Measurements from ENCODE around the gene NCAM2. TPM values are rescaled to one million over a fixed set of nuclear protein-coding genes. Genes with fewer than 3 reads are reported as not detected.
"Not testable (repeated sequence)": the region's sequence is repeated elsewhere in the genome, so short reads cannot be mapped to it uniquely, and the experiment has no call there.

NCAM2 gene
- total RNA-seq, 2 experiments from 2014 or later = not detected

- H3K36me3 Mint-ChIP-seq (ENCODE audit: low read depth) = no peaks in the 10 kb centered on the region
- no peak for DNase-seq
- no peaks in the 10 kb centered on the region for H3K27me3 Mint-ChIP-seq (ENCODE audit: low read depth)
- no peak overlapping the region for H3K27ac Mint-ChIP-seq
- CTCF ChIA-PET = no interaction called here
- no peak overlapping the region for H3K4me3 Mint-ChIP-seq
- intact Hi-C loops (cut with micrococcal nuclease) = no loop called here
- peaks cover 2% of the 10 kb centered on the region for H3K9me3 Mint-ChIP-seq
- no peaks in the 10 kb centered on the region for H3K4me1 Mint-ChIP-seq (ENCODE audit: low read depth)
Measured at GRCh38 chr21:21122680-21123079, 124.5 kb downstream of the NCAM2 start.

GRCh38 chr21:21132390-21132789, 134.2 kb downstream of the NCAM2 start:
- CTCF ChIA-PET = no interaction called here
- Mint-ChIP-seq H3K27ac (no peak overlapping the region), H3K27me3 (ENCODE audit: low read depth) (no peaks in the 10 kb centered on the region), H3K36me3 (ENCODE audit: low read depth) (no peaks in the 10 kb centered on the region), H3K9me3 (no peaks in the 10 kb centered on the region), H3K4me3 (no peak overlapping the region), H3K4me1 (ENCODE audit: low read depth) (no peaks in the 10 kb centered on the region)
- DNase-seq = no peak
- intact Hi-C loops (cut with micrococcal nuclease) = no loop called here

GRCh38 chr21:21137986-21138385, 139.8 kb downstream of the NCAM2 start:
- no peak for DNase-seq
- CTCF ChIA-PET = no interaction called here
- Mint-ChIP-seq H3K36me3 (ENCODE audit: low read depth) (no peaks in the 10 kb centered on the region), H3K4me3 (no peak overlapping the region), H3K4me1 (ENCODE audit: low read depth) (no peaks in the 10 kb centered on the region), H3K27ac (no peak overlapping the region), H3K27me3 (ENCODE audit: low read depth) (no peaks in the 10 kb centered on the region), H3K9me3 (no peaks in the 10 kb centered on the region)
- intact Hi-C loops (cut with micrococcal nuclease) = no loop called here

GRCh38 chr21:21146587-21147373, 148.6 kb downstream of the NCAM2 start:
- H3K4me3 Mint-ChIP-seq = no peak overlapping the region
- intact Hi-C loops (cut with micrococcal nuclease) = no loop called here
- DNase-seq = no peak
- no peaks in the 10 kb centered on the region for H3K36me3 Mint-ChIP-seq (ENCODE audit: low read depth)
- no peak overlapping the region for H3K27ac Mint-ChIP-seq
- H3K27me3 Mint-ChIP-seq (ENCODE audit: low read depth) = no peaks in the 10 kb centered on the region
- CTCF ChIA-PET = no interaction called here
- H3K4me1 Mint-ChIP-seq (ENCODE audit: low read depth) = no peaks in the 10 kb centered on the region
- no peaks in the 10 kb centered on the region for H3K9me3 Mint-ChIP-seq

GRCh38 chr21:21147374-21147745, 149.2 kb downstream of the NCAM2 start:
- intact Hi-C loops (cut with micrococcal nuclease) = no loop called here
- Mint-ChIP-seq H3K27ac (no peak overlapping the region), H3K36me3 (ENCODE audit: low read depth) (no peaks in the 10 kb centered on the region), H3K9me3 (no peaks in the 10 kb centered on the region), H3K4me1 (ENCODE audit: low read depth) (no peaks in the 10 kb centered on the region), H3K27me3 (ENCODE audit: low read depth) (no peaks in the 10 kb centered on the region), H3K4me3 (no peak overlapping the region)
- DNase-seq = no peak
- CTCF ChIA-PET = no interaction called here

- no peaks in the 10 kb centered on the region for H3K36me3 Mint-ChIP-seq (ENCODE audit: low read depth)
- H3K4me1 Mint-ChIP-seq (ENCODE audit: low read depth) = no peaks in the 10 kb centered on the region
- CTCF ChIA-PET = no interaction called here
- intact Hi-C loops (cut with micrococcal nuclease) = no loop called here
- H3K4me3 Mint-ChIP-seq = no peak overlapping the region
- no peaks in the 10 kb centered on the region for H3K9me3 Mint-ChIP-seq
- no peak overlapping the region for H3K27ac Mint-ChIP-seq
- no peak for DNase-seq
- H3K27me3 Mint-ChIP-seq (ENCODE audit: low read depth) = no peaks in the 10 kb centered on the region
Measured at GRCh38 chr21:21148009-21148408, 149.8 kb downstream of the NCAM2 start.

- CTCF ChIA-PET = no interaction called here
- Mint-ChIP-seq H3K27ac (no peak overlapping the region), H3K9me3 (no peaks in the 10 kb centered on the region), H3K4me3 (no peak overlapping the region), H3K36me3 (ENCODE audit: low read depth) (no peaks in the 10 kb centered on the region), H3K4me1 (ENCODE audit: low read depth) (no peaks in the 10 kb centered on the region), H3K27me3 (ENCODE audit: low read depth) (no peaks in the 10 kb centered on the region)
- intact Hi-C loops (cut with micrococcal nuclease) = no loop called here
- no peak for DNase-seq
Measured at GRCh38 chr21:21148514-21148913, 150.3 kb downstream of the NCAM2 start.

GRCh38 chr21:21149445-21149844, 151.2 kb downstream of the NCAM2 start:
- intact Hi-C loops (cut with micrococcal nuclease); CTCF ChIA-PET; H3K9me3 Mint-ChIP-seq; DNase-seq; H3K4me3 Mint-ChIP-seq; H3K36me3 Mint-ChIP-seq (ENCODE audit: low read depth); H3K4me1 Mint-ChIP-seq (ENCODE audit: low read depth); H3K27ac Mint-ChIP-seq; H3K27me3 Mint-ChIP-seq (ENCODE audit: low read depth): not testable (repeated sequence)

GRCh38 chr21:21151231-21151630, 153.0 kb downstream of the NCAM2 start:
- H3K4me1 Mint-ChIP-seq (ENCODE audit: low read depth) = no peaks in the 10 kb centered on the region
- no peak overlapping the region for H3K27ac Mint-ChIP-seq
- DNase-seq = no peak
- no peaks in the 10 kb centered on the region for H3K36me3 Mint-ChIP-seq (ENCODE audit: low read depth)
- CTCF ChIA-PET = no interaction called here
- intact Hi-C loops (cut with micrococcal nuclease) = no loop called here
- H3K27me3 Mint-ChIP-seq (ENCODE audit: low read depth) = no peaks in the 10 kb centered on the region
- H3K9me3 Mint-ChIP-seq = no peaks in the 10 kb centered on the region
- H3K4me3 Mint-ChIP-seq = no peak overlapping the region

- no peak overlapping the region for H3K4me3 Mint-ChIP-seq
- no peak overlapping the region for H3K27ac Mint-ChIP-seq
- no peak for DNase-seq
- no peaks in the 10 kb centered on the region for H3K9me3 Mint-ChIP-seq
- intact Hi-C loops (cut with micrococcal nuclease) = no loop called here
- H3K27me3 Mint-ChIP-seq (ENCODE audit: low read depth) = no peaks in the 10 kb centered on the region
- no peaks in the 10 kb centered on the region for H3K4me1 Mint-ChIP-seq (ENCODE audit: low read depth)
- CTCF ChIA-PET = no interaction called here
- no peaks in the 10 kb centered on the region for H3K36me3 Mint-ChIP-seq (ENCODE audit: low read depth)
Measured at GRCh38 chr21:21156397-21156796, 158.2 kb downstream of the NCAM2 start.

GRCh38 chr21:21156957-21157356, 158.7 kb downstream of the NCAM2 start:
- intact Hi-C loops (cut with micrococcal nuclease) = no loop called here
- no peak overlapping the region for H3K4me3 Mint-ChIP-seq
- H3K27ac Mint-ChIP-seq = no peak overlapping the region
- H3K4me1 Mint-ChIP-seq (ENCODE audit: low read depth) = no peaks in the 10 kb centered on the region
- no peak for DNase-seq
- CTCF ChIA-PET = no interaction called here
- no peaks in the 10 kb centered on the region for H3K9me3 Mint-ChIP-seq
- H3K27me3 Mint-ChIP-seq (ENCODE audit: low read depth) = no peaks in the 10 kb centered on the region
- no peaks in the 10 kb centered on the region for H3K36me3 Mint-ChIP-seq (ENCODE audit: low read depth)

GRCh38 chr21:21158376-21158918, 160.2 kb downstream of the NCAM2 start:
- CTCF ChIA-PET = no interaction called here
- Mint-ChIP-seq H3K9me3 (no peaks in the 10 kb centered on the region), H3K27ac (no peak overlapping the region), H3K4me3 (no peak overlapping the region), H3K36me3 (ENCODE audit: low read depth) (no peaks in the 10 kb centered on the region), H3K4me1 (ENCODE audit: low read depth) (no peaks in the 10 kb centered on the region), H3K27me3 (ENCODE audit: low read depth) (no peaks in the 10 kb centered on the region)
- no peak for DNase-seq
- intact Hi-C loops (cut with micrococcal nuclease) = no loop called here

- intact Hi-C loops (cut with micrococcal nuclease) = no loop called here
- Mint-ChIP-seq H3K36me3 (ENCODE audit: low read depth) (no peaks in the 10 kb centered on the region), H3K4me1 (ENCODE audit: low read depth) (no peaks in the 10 kb centered on the region), H3K4me3 (no peak overlapping the region), H3K9me3 (no peaks in the 10 kb centered on the region), H3K27ac (no peak overlapping the region), H3K27me3 (ENCODE audit: low read depth) (no peaks in the 10 kb centered on the region)
- CTCF ChIA-PET = no interaction called here
- no peak for DNase-seq
Measured at GRCh38 chr21:21159253-21159899, 161.2 kb downstream of the NCAM2 start.
